GM21576 (cell line): ENCODE data around the gene PIAS1.
A peak's percentile ranks its signal among the peaks of the same experiment; 100 is the strongest.
"Not testable (repeated sequence)": the region's sequence is repeated elsewhere in the genome, so short reads cannot be mapped to it uniquely, and the experiment has no call there.

Experiments
- ATAC-seq: cut with Tn5 transposase; IDR thresholded peaks from one replicate; pipeline ENCODE4 v1.9.1; 2021; ENCODE audit warnings: mild to moderate bottlenecking, moderate library complexity; ENCODE audit not compliant: unreplicated experiment

Gene PIAS1

DNA sequence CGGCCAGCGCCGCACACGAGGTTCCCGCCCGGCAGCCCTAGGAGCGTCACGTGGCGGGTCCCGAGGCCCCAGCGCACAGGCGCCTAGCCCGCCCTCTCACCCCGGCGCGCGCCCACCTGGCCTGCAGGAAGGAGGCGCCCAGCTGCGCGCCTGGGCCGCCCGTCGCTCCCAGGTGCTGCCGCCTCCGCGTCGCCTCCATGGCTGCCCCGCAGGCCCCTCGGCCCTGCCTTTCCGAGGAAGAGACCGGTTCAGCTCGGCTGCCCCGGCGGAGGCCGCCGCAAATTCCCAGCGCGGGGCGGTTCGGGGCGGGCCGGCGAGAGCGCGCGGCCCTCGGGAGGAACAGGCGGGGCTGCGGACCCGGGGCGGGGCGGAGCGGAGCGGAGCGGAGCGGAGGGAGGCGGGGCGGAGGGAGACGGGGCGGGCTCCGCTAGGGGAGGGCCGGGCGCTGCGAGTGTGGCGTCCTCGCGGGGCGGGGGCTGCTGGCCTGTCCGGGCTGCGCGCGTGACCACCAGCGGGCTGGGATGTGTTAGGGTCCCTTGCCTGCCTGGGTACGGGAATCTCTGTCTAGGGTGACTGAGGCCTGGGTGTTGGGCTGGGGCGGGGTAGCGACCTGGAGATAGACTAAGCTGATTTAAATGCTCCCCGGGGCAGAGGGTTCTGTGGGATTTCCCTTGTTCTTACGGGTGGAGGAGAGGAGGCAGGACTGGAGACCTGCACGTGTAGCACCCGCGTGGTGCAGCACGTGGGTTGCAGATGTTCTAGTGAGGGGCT, 175.5 kb downstream of the PIAS1 start, which contains the start of gene CLN6:
CLN6 (minus strand) TSS at position 343 of the 771 bp plus-strand sequence; CDS start at position 199, 144 bp downstream.
- peak; percentile 68 for ATAC-seq

DNA sequence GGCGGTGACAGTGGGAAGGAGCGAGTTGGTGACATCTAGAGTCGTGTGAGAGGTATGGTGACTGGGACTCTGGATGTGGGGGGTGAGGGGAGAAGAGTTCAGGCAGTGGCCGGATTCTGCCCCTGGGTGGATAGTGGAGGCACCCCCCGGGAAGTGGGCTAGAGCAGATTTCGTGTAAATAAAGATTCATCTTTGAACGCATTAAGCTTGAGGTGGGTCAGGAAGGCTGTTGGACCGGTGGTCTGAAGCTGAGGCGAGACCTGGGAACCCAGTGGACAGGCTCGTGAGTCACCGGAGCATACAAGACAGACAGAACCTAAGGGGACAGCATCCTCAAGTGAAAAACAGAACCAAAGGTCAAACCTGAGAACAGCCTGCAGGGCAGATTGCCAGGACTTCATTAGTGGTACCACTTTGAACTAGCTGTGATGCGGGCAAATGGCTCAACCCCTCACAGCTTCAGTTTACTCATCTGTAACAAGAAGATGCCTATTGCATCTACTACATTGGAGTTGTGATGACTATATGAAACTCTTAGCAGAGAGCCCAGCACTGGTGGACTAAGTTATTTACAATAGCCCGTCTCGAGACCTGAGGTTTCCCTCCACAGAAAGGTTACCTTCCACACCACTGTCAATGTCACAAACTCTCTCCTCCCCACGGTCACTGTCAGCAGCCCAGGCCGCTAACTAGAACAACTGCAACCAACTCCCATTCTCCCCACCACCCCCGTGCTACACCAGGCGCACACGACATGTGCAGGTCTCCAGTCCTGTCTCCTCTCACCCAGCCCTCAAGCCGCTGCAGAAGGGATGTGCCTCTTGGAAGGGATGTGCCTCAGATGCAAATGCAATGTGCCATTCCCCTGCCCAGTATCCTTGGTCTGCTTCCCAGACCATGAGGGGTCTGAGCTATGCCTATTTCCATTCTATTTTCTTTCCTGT, 176.3 kb downstream of the PIAS1 start:
- no peak for ATAC-seq

GRCh38 chr15:68231102-68231818, 177.1 kb downstream of the PIAS1 start:
- ATAC-seq, result no peak

DNA sequence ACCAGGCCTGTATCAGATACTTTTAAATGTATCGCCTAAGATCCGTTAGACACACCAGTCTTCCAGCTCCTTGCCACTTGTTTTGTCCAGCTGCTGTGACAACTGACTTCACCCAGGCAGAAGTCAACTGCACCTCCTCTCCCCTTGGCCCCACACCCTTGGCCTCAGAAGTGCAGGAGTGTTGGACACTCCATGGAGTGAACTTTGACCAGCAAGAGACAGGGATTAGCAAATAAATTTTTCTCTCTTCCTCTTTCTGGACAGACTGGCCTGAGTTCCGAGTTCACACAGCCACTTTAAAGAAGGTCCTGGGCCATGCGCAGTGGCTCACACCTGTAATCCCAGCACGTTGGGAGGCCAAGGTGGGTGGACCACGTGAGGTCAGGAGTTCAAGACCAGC, 178.3 kb downstream of the PIAS1 start:
- ATAC-seq, result no peak

DNA sequence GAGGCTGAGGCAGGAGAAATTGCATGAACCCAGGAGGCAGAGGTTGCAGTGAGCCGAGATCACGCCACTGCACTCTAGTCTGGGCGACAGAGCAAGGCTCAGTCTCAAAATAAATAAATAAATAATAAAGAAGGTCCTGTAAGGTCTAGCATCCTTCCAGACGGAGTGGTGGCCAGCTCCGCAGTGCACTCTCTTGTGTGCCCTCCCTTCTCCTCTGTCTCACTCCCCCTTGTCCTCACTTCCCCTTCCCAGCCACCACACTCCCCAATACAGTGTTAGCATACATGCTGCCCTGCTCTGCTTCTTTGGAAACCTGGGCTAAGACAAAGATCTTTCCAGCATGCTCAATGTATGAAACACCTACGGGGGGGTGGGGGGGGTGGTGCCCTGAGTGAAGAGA, 178.8 kb downstream of the PIAS1 start:
- ATAC-seq, result no peak

- no peak for ATAC-seq
Observed at GRCh38 chr15:68234060-68234459, 179.9 kb downstream of the PIAS1 start.

- not testable (repeated sequence) for ATAC-seq
Observed at GRCh38 chr15:68234520-68234919, 180.4 kb downstream of the PIAS1 start.

- no peak for ATAC-seq
Observed at GRCh38 chr15:68235022-68235421, 180.9 kb downstream of the PIAS1 start.

GRCh38 chr15:68239025-68239424, 184.9 kb downstream of the PIAS1 start:
- ATAC-seq, result no peak

GRCh38 chr15:68241088-68241935, 187.2 kb downstream of the PIAS1 start:
- no peak for ATAC-seq
